HepG2 (cell line): ENCODE measurements around the gene FAM163A. TPM values are rescaled to one million over a fixed set of nuclear protein-coding genes. Genes with fewer than 3 reads are reported as not detected.
"Not testable (repeated sequence)": the region's sequence is repeated elsewhere in the genome, so short reads cannot be mapped to it uniquely, and the experiment has no call there.

Experiments
- ATAC-seq: fragments of 200-7000 bp; cut with Tn5 transposase; 3 replicates; pipeline ENCODE4 v1.9.1; 2020; ENCODE audit warnings: mild to moderate bottlenecking, moderate library complexity
- BruUV-seq: library from RNA; stranded (reverse); fragments of 400-500 nt; replicated peaks from 2 replicates; lab custom pipeline; 2021; lab: Mats Ljungman, UMichigan
- CTCF ChIA-PET: fragments of 300-600 bp; formaldehyde crosslinking; extraction: SDS; loops from one replicate; lab custom pipeline; 2021; ENCODE audit warnings: low total read pairs, inconsistent platforms, low intra/inter-chr PET ratio; lab: Yijun Ruan, JAX
- POLR2A ChIA-PET: fragments of 350-600 bp; sonication (Branson Sonifier 250); formaldehyde crosslinking; loops from one replicate; lab custom pipeline; 2020; ENCODE audit warnings: antibody characterized with exemption, inconsistent platforms; lab: Yijun Ruan, JAX
- DNase-seq: peaks from one replicate; pipeline ENCODE4 v3.0.0-alpha.2; 2015; ENCODE audit warnings: low spot score
- FAIRE-seq: peaks from 3 replicates; lab custom pipeline; 2011; peaks lifted over from hg19 to GRCh38; lab: Jason Lieb, UNC
- H2AFZ ChIP-seq: one replicate; pipeline ENCODE4 v1.6.1; 2011; ENCODE audit warnings: low read length, inconsistent platforms
- H3K27ac ChIP-seq: fragments of 300-600 bp; 3 replicates; pipeline ENCODE4 v1.8.0; 2011; ENCODE audit warnings: mixed run types, mild to moderate bottlenecking, mixed read lengths, low read length, inconsistent platforms; ENCODE audit not compliant: insufficient read depth; ENCODE audit errors: extremely low read length
- H3K27me3 ChIP-seq, 2 experiments: fragments of 200-600 bp in 1 of 2; 2 replicates in 1 of 2; 3 replicates in 1 of 2; pipeline versions ENCODE4 v1.6.0 to v1.8.0; 2011; ENCODE audit warnings: low read length in 2 of 2, mild to moderate bottlenecking in 2 of 2, moderate library complexity in 2 of 2, inconsistent platforms in 1 of 2; ENCODE audit not compliant: insufficient read depth in 2 of 2, control insufficient read depth in 1 of 2
- H3K36me3 ChIP-seq, 2 experiments: fragments of 200-600 bp in 1 of 2; replicated peaks in 1 of 2; 2 replicates in 1 of 2; 3 replicates in 1 of 2; pipeline versions ENCODE4 v1.5.1 to v1.8.0; 2011; ENCODE audit warnings: low read length in 2 of 2, inconsistent platforms in 1 of 2; ENCODE audit not compliant: insufficient read depth in 2 of 2, control insufficient read depth in 1 of 2
- H3K4me1 ChIP-seq: 2 replicates; pipeline ENCODE4 v1.5.1; 2012; ENCODE audit warnings: low read length, inconsistent platforms; ENCODE audit not compliant: insufficient read depth
- H3K4me2 ChIP-seq: 2 replicates; pipeline ENCODE4 v1.6.0; 2011; ENCODE audit warnings: low read depth, low read length, inconsistent platforms
- H3K4me3 ChIP-seq, 3 experiments: fragments of 200-600 bp in 1 of 3; sonication (generic), shearing (Covaris generic) in 1 of 3; replicated peaks in 1 of 3; 2 replicates each; pipeline ENCODE4 v1.5.1; 2011 to 2016; ENCODE audit warnings: low read length in 3 of 3, inconsistent platforms in 2 of 3, low read depth in 2 of 3, mild to moderate bottlenecking in 2 of 3, control low read depth in 1 of 3, mixed read lengths in 1 of 3; ENCODE audit not compliant: insufficient read depth in 1 of 3
- H3K79me2 ChIP-seq: one replicate; pipeline ENCODE4 v1.6.1; 2011; ENCODE audit warnings: low read length, inconsistent platforms; ENCODE audit not compliant: insufficient read depth
- H3K9ac ChIP-seq: 2 replicates; pipeline ENCODE4 v1.6.0; 2011; ENCODE audit warnings: mild to moderate bottlenecking, low read depth, low read length, inconsistent platforms; ENCODE audit not compliant: insufficient read depth
- H3K9me3 ChIP-seq: 2 replicates; pipeline ENCODE4 v1.5.1; 2012; ENCODE audit warnings: mild to moderate bottlenecking, low read length
- H4K20me1 ChIP-seq: 2 replicates; pipeline ENCODE4 v1.6.0; 2011; ENCODE audit warnings: inconsistent platforms, mild to moderate bottlenecking, low read length, moderate library complexity; ENCODE audit not compliant: insufficient read depth
- AKAP8 ChIP-seq: sonication (generic); formaldehyde crosslinking; IDR thresholded peaks from 2 replicates; pipeline ENCODE4 v1.5.1; 2020; ENCODE audit warnings: mild to moderate bottlenecking, missing genetic modification reagents
- CHD4 ChIP-seq: fragments of 200-600 bp; sonication (generic); IDR thresholded peaks from 2 replicates; pipeline ENCODE4 v1.7.0; 2017; ENCODE audit warnings: mild to moderate bottlenecking, low read length, borderline replicate concordance
- CREB3 ChIP-seq: sonication (generic); formaldehyde crosslinking; IDR thresholded peaks from 2 replicates; pipeline ENCODE4 v1.5.0; 2020; ENCODE audit warnings: missing genetic modification reagents
- HMGXB3 ChIP-seq: sonication (generic); formaldehyde crosslinking; IDR thresholded peaks from 2 replicates; pipeline ENCODE4 v1.4.0; 2020; ENCODE audit warnings: missing genetic modification reagents, borderline replicate concordance
- ISX ChIP-seq: sonication (generic); formaldehyde crosslinking; conservative IDR thresholded peaks from 2 replicates; pipeline ENCODE4 v1.5.0; 2020; ENCODE audit warnings: missing genetic modification reagents
- NR2C2 ChIP-seq: sonication (generic); formaldehyde crosslinking; IDR thresholded peaks from 2 replicates; pipeline ENCODE4 v1.4.0; 2020; ENCODE audit warnings: missing genetic modification reagents, mild to moderate bottlenecking, moderate library complexity, borderline replicate concordance
- RARG ChIP-seq: sonication (generic); formaldehyde crosslinking; IDR thresholded peaks from 2 replicates; pipeline ENCODE4 v1.4.0; 2020; ENCODE audit warnings: low read depth, mild to moderate bottlenecking, missing genetic modification reagents
- ZNF30 ChIP-seq: sonication (generic); formaldehyde crosslinking; IDR thresholded peaks from 2 replicates; pipeline ENCODE4 v1.5.0; 2020; ENCODE audit warnings: mild to moderate bottlenecking, missing genetic modification reagents
- ZNF543 ChIP-seq: sonication (generic); formaldehyde crosslinking; IDR thresholded peaks from 2 replicates; pipeline ENCODE4 v1.4.0; 2020; ENCODE audit warnings: mild to moderate bottlenecking, missing genetic modification reagents
- WGBS: methylation state at CpG from one replicate; pipeline ENCODE4 v1.1.6; 2017; ENCODE audit warnings: low lambda C conversion rate; 5-methylcytosine and 5-hydroxymethylcytosine counted together
- in situ Hi-C: cut with HindIII; loops from 2 replicates; pipeline ENCODE4 v1.10.0; 2017; ENCODE audit warnings: low pct_unique_long_range_greater_than_20kb; ENCODE audit not compliant: extremely low pct_ligation_motif_present
- intact Hi-C: fragments of 100-400 bp; cut with micrococcal nuclease; formaldehyde crosslinking; loops from one replicate; pipeline ENCODE4 v1.10.0; 2022; ENCODE audit not compliant: unreplicated experiment
- polyA plus RNA-seq, 8 experiments: library from polyadenylated mRNA; depleted of rRNA in 3 of 8; stranded (reverse) in 7 of 8; unstranded in 1 of 8; fragments of >200 nt; fragmentation: Illumina TruSeq in 4 of 8; extraction: Trizol in 4 of 8; gene quantifications; 2 replicates each; pipeline versions ENCODE4 v1.2.1 to v1.2.3, GENCODE V29; 2011 to 2016; ENCODE audit warnings: low read depth in 4 of 8, missing spikeins in 1 of 8, mixed read lengths in 1 of 8; ENCODE audit not compliant: insufficient read depth in 1 of 8
- total RNA-seq, 5 experiments: library from RNA; depleted of rRNA; stranded (reverse); fragments of >200 nt; fragmentation: Illumina TruSeq; extraction: Trizol; gene quantifications; 2 replicates each; pipeline ENCODE4 v1.2.3, GENCODE V29; 2016; ENCODE audit warnings: low read depth in 1 of 5
- TF ChIP-seq, protein P1 (sequence below), 2 experiments: fragments of 450-650 bp in 1 of 2; sonication (generic) in 1 of 2; formaldehyde crosslinking; IDR thresholded peaks; 2 replicates each; pipeline versions ENCODE4 v1.5.0 to v1.8.0; 2020 to 2022; ENCODE audit warnings: mild to moderate bottlenecking in 1 of 2, missing genetic modification reagents in 1 of 2

Gene FAM163A
- total and polyA plus RNA-seq, 2 of the 13 experiments (the other 11 are each of a cell fraction or from before 2014, with no cell fraction given) = not detected

GRCh38 chr1:179804417-179804816, 61.3 kb downstream of the FAM163A start:
- in situ Hi-C loops, FAIRE-seq: not testable (repeated sequence)

GRCh38 chr1:179805291-179806195, 62.5 kb downstream of the FAM163A start:
- H2AFZ ChIP-seq = no peak overlapping the region
- no peak overlapping the region for H3K9ac ChIP-seq
- H3K9me3 ChIP-seq = no peaks in the 10 kb centered on the region
- no peak overlapping the region for H3K4me3 ChIP-seq
- peaks cover 0 to 9% of the 10 kb centered on the region in 2 experiments; a peak in 3 of 5 replicates for H3K27me3 ChIP-seq
- DNase-seq (no peak), ATAC-seq (no peak), FAIRE-seq (no peak)
- in situ Hi-C loops = no loop called here
- intact Hi-C loops = no loop called here
- H3K4me1 ChIP-seq = peaks cover 9% of the 10 kb centered on the region; the same call in 1 of the 2 replicates
- H3K79me2 ChIP-seq = no peaks in the 10 kb centered on the region
- no peaks in the 10 kb centered on the region for H4K20me1 ChIP-seq
- no TSS peak for BruUV-seq
- WGBS = 49% methylated on average over 19 of the region's 19 CpGs
- ChIA-PET CTCF (no interaction called here), POLR2A (interaction anchor here (0.6 kb wide), 1 partner anchor 9 kb away, joined by 3 read pairs; no protein-coding TSS in a partner anchor)
- no peaks in the 10 kb centered on the region for H3K36me3 ChIP-seq
- H3K27ac ChIP-seq = no peak overlapping the region
- H3K4me2 ChIP-seq = no peak overlapping the region
- TF ChIP-seq CREB3 (CRISPR knock-in tag) (no peak), CHD4 (no peak), AKAP8 (CRISPR knock-in tag) (no peak), ZNF543 (CRISPR knock-in tag) (no peak), NR2C2 (CRISPR knock-in tag) (no peak), ZNF30 (no peak), ISX (CRISPR knock-in tag) (no peak), HMGXB3 (no peak), RARG (CRISPR knock-in tag) (no peak)
- TF ChIP-seq, protein P1, sequence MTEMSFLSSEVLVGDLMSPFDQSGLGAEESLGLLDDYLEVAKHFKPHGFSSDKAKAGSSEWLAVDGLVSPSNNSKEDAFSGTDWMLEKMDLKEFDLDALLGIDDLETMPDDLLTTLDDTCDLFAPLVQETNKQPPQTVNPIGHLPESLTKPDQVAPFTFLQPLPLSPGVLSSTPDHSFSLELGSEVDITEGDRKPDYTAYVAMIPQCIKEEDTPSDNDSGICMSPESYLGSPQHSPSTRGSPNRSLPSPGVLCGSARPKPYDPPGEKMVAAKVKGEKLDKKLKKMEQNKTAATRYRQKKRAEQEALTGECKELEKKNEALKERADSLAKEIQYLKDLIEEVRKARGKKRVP (CRISPR knock-in tag; IDR thresholded peaks at IDR 0.05) = no peak

More at GRCh38 chr1:179804417-179804816, 61.3 kb downstream of the FAM163A start:
- ATAC-seq, CTCF ChIA-PET, H2AFZ ChIP-seq, H3K79me2 ChIP-seq, H3K27ac ChIP-seq, H3K4me1 ChIP-seq, H3K4me3 ChIP-seq, BruUV-seq, POLR2A ChIA-PET, H3K4me2 ChIP-seq, H3K9ac ChIP-seq, H3K9me3 ChIP-seq, H3K36me3 ChIP-seq, DNase-seq, H3K27me3 ChIP-seq, H4K20me1 ChIP-seq, intact Hi-C loops: not testable (repeated sequence)
- 65% methylated on average over 2 of the region's 2 CpGs for WGBS
